OCI-LY3 (cell line): ENCODE data around the gene POU2AF2.

ENCODE experiments used
- H2AFZ ChIP-seq: fragments of 200-600, 300-600 bp; shearing (Covaris generic); 2 replicates; pipeline ENCODE4 v1.6.0; 2014; ENCODE audit warnings: antibody characterized with exemption, low read depth, low read length
- H3K27ac ChIP-seq: fragments of 200-600, 300-600 bp; sonication (generic); 2 replicates; pipeline ENCODE4 v1.5.1; 2014; ENCODE audit warnings: mild to moderate bottlenecking, low read length, moderate library complexity, mixed read lengths
- H3K27me3 ChIP-seq: fragments of 200-600, 300-600 bp; sonication (generic); 2 replicates; pipeline ENCODE4 v1.6.1; 2014; ENCODE audit warnings: low read depth, low read length, mixed read lengths
- H3K36me3 ChIP-seq: fragments of 200-600, 300-600 bp; sonication (generic); replicated peaks from 2 replicates; pipeline ENCODE3; 2014; ENCODE audit warnings: low read depth, low read length, mixed read lengths
- H3K4me1 ChIP-seq: fragments of 300-600, 200-600 bp; sonication (generic); 2 replicates; pipeline ENCODE4 v1.6.1; 2014; ENCODE audit warnings: low read length, mixed read lengths
- H3K4me2 ChIP-seq: fragments of 200-600, 300-600 bp; sonication (generic); 2 replicates; pipeline ENCODE4 v1.6.1; 2014; ENCODE audit warnings: low read length, mixed read lengths
- H3K4me3 ChIP-seq: fragments of 300-600, 200-600 bp; sonication (generic); 2 replicates; pipeline ENCODE4 v1.5.1; 2014; ENCODE audit warnings: antibody characterized with exemption, mild to moderate bottlenecking, low read length, moderate library complexity
- H3K79me2 ChIP-seq: fragments of 300-600, 200-600 bp; shearing (Covaris generic); 2 replicates; pipeline ENCODE4 v1.6.1; 2014; ENCODE audit warnings: mild to moderate bottlenecking, low read length, mixed read lengths
- H3K9ac ChIP-seq: fragments of 300-600, 200-600 bp; shearing (Covaris generic); 2 replicates; pipeline ENCODE4 v1.6.0; 2014; ENCODE audit warnings: mild to moderate bottlenecking, low read length, moderate library complexity
- H3K9me3 ChIP-seq: fragments of 200-600, 300-600 bp; shearing (Covaris generic); 2 replicates; pipeline ENCODE4 v1.6.1; 2014; ENCODE audit warnings: low read length, mixed read lengths; ENCODE audit not compliant: insufficient read depth
- H4K20me1 ChIP-seq: fragments of 200-600, 300-600 bp; sonication (generic); 2 replicates; pipeline ENCODE4 v1.6.1; 2016; ENCODE audit warnings: low read length, mixed read lengths; ENCODE audit not compliant: insufficient read depth
- EZH2phosphoT487 ChIP-seq: fragments of 200-600 bp; shearing (Covaris generic); IDR thresholded peaks from 2 replicates; pipeline ENCODE4 v1.6.1; 2018; ENCODE audit warnings: antibody characterized with exemption, mixed run types, low read depth
- TF ChIP-seq, protein P1 (sequence below): fragments of 200-600, 300-600 bp; sonication (generic); IDR thresholded peaks from 2 replicates; pipeline ENCODE4 v1.5.1; 2014; ENCODE audit warnings: antibody characterized with exemption, low read length, low read depth

The POU2AF2 gene

DNA sequence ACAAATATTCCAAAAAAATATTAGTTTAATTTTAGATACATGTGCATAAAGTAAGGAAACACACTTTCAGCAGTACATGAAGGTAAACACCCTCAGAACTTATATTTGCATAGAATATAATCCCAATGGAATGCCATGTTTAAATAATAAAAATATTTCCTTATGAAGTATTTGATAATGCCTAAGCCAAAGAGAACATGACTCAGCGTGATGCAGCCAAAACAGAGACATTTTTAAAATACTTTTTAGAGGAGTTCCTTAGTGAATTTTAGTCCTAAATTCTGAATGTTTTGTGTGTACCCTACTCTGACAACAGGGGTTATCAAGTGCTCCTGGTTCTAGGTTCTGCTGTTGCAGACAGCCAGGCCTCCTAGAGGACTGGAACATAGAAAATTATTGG lies 39.1 kb upstream of the POU2AF2 start:
- Histone ChIP-seq H4K20me1 (no peaks in the 10 kb centered on the region), H3K9ac (no peak overlapping the region), H3K27me3 (no peaks in the 10 kb centered on the region), H3K4me1 (peaks cover 8% of the 10 kb centered on the region; the same call in 1 of the 2 replicates), H3K9me3 (no peaks in the 10 kb centered on the region), H3K4me3 (no peak overlapping the region), H3K79me2 (no peaks in the 10 kb centered on the region), H3K4me2 (no peak overlapping the region), H3K36me3 (no peaks in the 10 kb centered on the region), H2AFZ (no peak overlapping the region), H3K27ac (no peak overlapping the region)
- no peak for TF ChIP-seq EZH2phosphoT487
- TF ChIP-seq, protein P1, sequence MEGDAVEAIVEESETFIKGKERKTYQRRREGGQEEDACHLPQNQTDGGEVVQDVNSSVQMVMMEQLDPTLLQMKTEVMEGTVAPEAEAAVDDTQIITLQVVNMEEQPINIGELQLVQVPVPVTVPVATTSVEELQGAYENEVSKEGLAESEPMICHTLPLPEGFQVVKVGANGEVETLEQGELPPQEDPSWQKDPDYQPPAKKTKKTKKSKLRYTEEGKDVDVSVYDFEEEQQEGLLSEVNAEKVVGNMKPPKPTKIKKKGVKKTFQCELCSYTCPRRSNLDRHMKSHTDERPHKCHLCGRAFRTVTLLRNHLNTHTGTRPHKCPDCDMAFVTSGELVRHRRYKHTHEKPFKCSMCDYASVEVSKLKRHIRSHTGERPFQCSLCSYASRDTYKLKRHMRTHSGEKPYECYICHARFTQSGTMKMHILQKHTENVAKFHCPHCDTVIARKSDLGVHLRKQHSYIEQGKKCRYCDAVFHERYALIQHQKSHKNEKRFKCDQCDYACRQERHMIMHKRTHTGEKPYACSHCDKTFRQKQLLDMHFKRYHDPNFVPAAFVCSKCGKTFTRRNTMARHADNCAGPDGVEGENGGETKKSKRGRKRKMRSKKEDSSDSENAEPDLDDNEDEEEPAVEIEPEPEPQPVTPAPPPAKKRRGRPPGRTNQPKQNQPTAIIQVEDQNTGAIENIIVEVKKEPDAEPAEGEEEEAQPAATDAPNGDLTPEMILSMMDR: no peak

DNA sequence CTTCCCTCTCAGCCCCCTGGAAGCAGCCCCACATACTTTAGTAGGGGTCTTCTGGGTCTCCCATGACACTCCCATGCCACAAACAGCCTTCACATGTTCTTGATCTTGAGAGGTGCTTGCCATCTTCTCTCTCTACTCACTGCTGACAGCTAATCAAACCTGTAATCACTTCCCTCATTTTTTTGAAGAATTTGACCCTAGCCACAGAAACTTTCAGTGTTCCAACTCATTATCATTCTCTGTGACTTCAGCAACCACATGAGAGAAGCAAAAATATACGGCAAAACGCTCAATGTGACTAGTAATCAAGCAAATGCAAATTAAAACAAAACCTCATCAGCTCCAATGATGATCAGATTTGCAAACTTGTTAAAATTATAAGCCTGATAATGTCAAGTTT lies 38.3 kb upstream of the POU2AF2 start:
- Histone ChIP-seq H3K27ac (no peak overlapping the region), H2AFZ (no peak overlapping the region), H3K79me2 (no peaks in the 10 kb centered on the region), H3K9me3 (no peaks in the 10 kb centered on the region), H3K4me3 (no peak overlapping the region), H3K36me3 (no peaks in the 10 kb centered on the region), H3K27me3 (no peaks in the 10 kb centered on the region), H4K20me1 (no peaks in the 10 kb centered on the region), H3K4me2 (no peak overlapping the region), H3K4me1 (peaks cover 8% of the 10 kb centered on the region; the same call in 1 of the 2 replicates), H3K9ac (no peak overlapping the region)
- no peak for TF ChIP-seq EZH2phosphoT487
- TF ChIP-seq, protein P1: no peak

DNA sequence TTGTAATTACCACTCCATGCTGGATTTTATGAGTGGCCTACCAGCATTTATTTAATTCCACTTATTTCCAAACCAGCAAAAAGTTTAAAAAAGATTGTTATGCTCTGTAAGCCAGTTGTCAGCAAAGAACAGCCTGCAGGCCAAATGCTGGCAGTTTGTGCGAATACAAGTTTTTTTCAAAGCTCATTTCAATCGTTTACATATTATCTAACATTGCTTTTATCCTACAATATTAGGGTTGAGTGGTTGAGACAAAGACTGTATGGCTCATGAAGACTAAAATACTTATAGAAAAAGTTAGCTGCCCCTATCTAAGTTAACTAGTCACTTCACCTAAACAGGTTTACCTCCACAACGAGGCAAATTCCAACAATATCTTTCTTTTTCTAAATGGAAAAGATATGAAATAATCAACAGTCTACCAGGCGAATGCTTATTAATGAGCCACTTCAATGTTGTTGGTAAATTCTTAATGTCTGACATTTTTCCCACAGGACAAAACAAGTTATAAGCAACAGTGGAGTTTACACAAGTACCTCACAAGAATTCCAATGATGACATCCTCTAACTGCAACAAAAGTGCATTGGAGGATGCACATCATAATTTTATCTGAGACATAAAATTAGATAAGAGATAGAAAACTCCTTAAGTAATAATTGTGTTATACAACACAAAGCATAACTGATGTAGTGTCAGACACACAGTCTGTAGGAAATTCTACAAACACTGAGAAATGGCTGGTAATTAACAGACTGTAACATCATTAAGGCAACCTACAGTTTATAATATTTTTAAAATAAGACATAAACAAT lies 35.8 kb upstream of the POU2AF2 start:
- Histone ChIP-seq H3K36me3 (no peaks in the 10 kb centered on the region), H3K79me2 (no peaks in the 10 kb centered on the region)
- TF ChIP-seq EZH2phosphoT487: no peak
- TF ChIP-seq, protein P1: no peak

DNA sequence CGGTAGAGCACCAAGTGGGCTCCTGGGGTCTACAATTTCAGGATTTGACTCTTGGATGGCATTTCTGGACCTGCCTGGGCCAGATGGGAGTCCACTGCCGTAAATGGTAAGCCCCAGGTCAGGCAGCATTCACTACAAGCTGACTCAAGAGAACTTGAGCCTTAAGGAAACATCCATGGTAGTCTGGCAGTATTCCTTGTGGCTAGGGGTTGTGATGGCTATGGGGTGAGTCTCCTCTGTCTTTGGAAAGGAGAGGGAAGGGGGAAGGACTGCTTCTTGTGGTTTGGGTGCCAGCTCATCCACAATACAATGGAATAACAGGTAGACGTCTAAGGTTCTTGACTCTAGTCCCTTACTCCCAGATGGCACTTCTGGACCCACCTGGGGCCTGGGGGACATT lies 32.3 kb upstream of the POU2AF2 start:
- no peaks in the 10 kb centered on the region for H3K79me2 ChIP-seq
- TF ChIP-seq, protein P1: no peak
- TF ChIP-seq EZH2phosphoT487: no peak
- no peak overlapping the region for H3K9ac ChIP-seq
- H3K27me3 ChIP-seq: no peaks in the 10 kb centered on the region
- H4K20me1 ChIP-seq: no peaks in the 10 kb centered on the region
- H2AFZ ChIP-seq: no peak overlapping the region
- H3K27ac ChIP-seq: no peak overlapping the region
- H3K4me3 ChIP-seq: no peak overlapping the region
- H3K4me1 ChIP-seq: no peaks in the 10 kb centered on the region
- H3K9me3 ChIP-seq: no peaks in the 10 kb centered on the region
- no peaks in the 10 kb centered on the region for H3K36me3 ChIP-seq
- no peak overlapping the region for H3K4me2 ChIP-seq

More for the DNA sequence above, 35.8 kb upstream of the POU2AF2 start:
- Histone ChIP-seq H3K9ac (no peak overlapping the region), H3K4me2 (no peak overlapping the region), H3K9me3 (no peaks in the 10 kb centered on the region), H3K27ac (no peak overlapping the region), H3K27me3 (no peaks in the 10 kb centered on the region), H2AFZ (no peak overlapping the region), H3K4me3 (no peak overlapping the region), H3K4me1 (peaks cover 8% of the 10 kb centered on the region; the same call in 1 of the 2 replicates), H4K20me1 (no peaks in the 10 kb centered on the region)
